HEK293T (cell line): ENCODE measurements around the gene BRPF3.

Source experiments
- CTCF ChIA-PET: fragments of 350-600 bp; formaldehyde crosslinking; extraction: SDS; loops from one replicate; lab custom pipeline; 2021; ENCODE audit warnings: antibody characterized with exemption, inconsistent platforms; lab: Yijun Ruan, JAX
- POLR2A ChIA-PET: fragments of 350-600 bp; formaldehyde crosslinking; extraction: SDS; loops from one replicate; lab custom pipeline; 2020; ENCODE audit warnings: antibody characterized with exemption, inconsistent platforms; lab: Yijun Ruan, JAX
- DNase-seq: peaks from one replicate; pipeline ENCODE4 v3.0.0; 2012; ENCODE audit warnings: mixed read lengths; ENCODE audit errors: extremely low spot score
- ARNT ChIP-seq: fragments of 450-650 bp; IDR thresholded peaks from 2 replicates; pipeline ENCODE4 v1.6.1; 2017; ENCODE audit warnings: mild to moderate bottlenecking
- BHLHE40 ChIP-seq: fragments of 450-650 bp; IDR thresholded peaks from 2 replicates; pipeline ENCODE4 v1.6.1; 2016; ENCODE audit warnings: mild to moderate bottlenecking, moderate library complexity, borderline replicate concordance
- CTBP1 ChIP-seq: fragments of 450-650 bp; IDR thresholded peaks from 2 replicates; pipeline ENCODE4 v1.6.1; 2016; ENCODE audit warnings: borderline replicate concordance
- ELF4 ChIP-seq: fragments of 450-650 bp; IDR thresholded peaks from 2 replicates; pipeline ENCODE4 v1.6.1; 2017; ENCODE audit warnings: antibody characterized with exemption
- FOXA1 ChIP-seq: fragments of 450-650 bp; IDR thresholded peaks from 2 replicates; pipeline ENCODE4 v1.6.1; 2016; ENCODE audit warnings: mild to moderate bottlenecking
- FOXK2 ChIP-seq: fragments of 450-650 bp; IDR thresholded peaks from 2 replicates; pipeline ENCODE4 v1.6.1; 2016; ENCODE audit warnings: mild to moderate bottlenecking
- FOXM1 ChIP-seq: fragments of 450-650 bp; IDR thresholded peaks from 2 replicates; pipeline ENCODE4 v1.6.1; 2017; ENCODE audit warnings: mild to moderate bottlenecking, borderline replicate concordance
- HDGF ChIP-seq: fragments of 450-650 bp; IDR thresholded peaks from 2 replicates; pipeline ENCODE4 v1.6.1; 2017; ENCODE audit warnings: antibody characterized with exemption, borderline replicate concordance
- L3MBTL2 ChIP-seq: fragments of 450-650 bp; conservative IDR thresholded peaks from 2 replicates; pipeline ENCODE4 v1.6.1; 2016; ENCODE audit warnings: mild to moderate bottlenecking
- LEF1 ChIP-seq: fragments of 450-650 bp; IDR thresholded peaks from 2 replicates; pipeline ENCODE4 v1.6.1; 2017; ENCODE audit warnings: mild to moderate bottlenecking, borderline replicate concordance
- NFRKB ChIP-seq: fragments of 450-650 bp; IDR thresholded peaks from 2 replicates; pipeline ENCODE4 v1.6.1; 2016; ENCODE audit warnings: mild to moderate bottlenecking, moderate library complexity
- PKNOX1 ChIP-seq: fragments of 450-650 bp; IDR thresholded peaks from 2 replicates; pipeline ENCODE4 v1.6.1; 2016
- SP1 ChIP-seq: fragments of 450-650 bp; IDR thresholded peaks from 2 replicates; pipeline ENCODE4 v1.6.1; 2017
- SUZ12 ChIP-seq: fragments of 450-650 bp; IDR thresholded peaks from 2 replicates; pipeline ENCODE4 v1.6.1; 2016; ENCODE audit warnings: mild to moderate bottlenecking
- TARDBP ChIP-seq: fragments of 450-650 bp; IDR thresholded peaks from 2 replicates; pipeline ENCODE4 v1.6.1; 2016
- ZNF384 ChIP-seq: fragments of 450-650 bp; IDR thresholded peaks from 2 replicates; pipeline ENCODE4 v1.6.1; 2016

BRPF3 gene

GRCh38 chr6:36178544-36178943 is 18.0 kb upstream of the BRPF3 start:
- no peak for DNase-seq
- ChIA-PET POLR2A (no interaction called here), CTCF (no interaction called here)
- TF ChIP-seq LEF1 (no peak), TARDBP (no peak), BHLHE40 (no peak), ELF4 (no peak), L3MBTL2 (no peak), FOXM1 (no peak), ARNT (no peak), ZNF384 (no peak), NFRKB (no peak), CTBP1 (no peak), FOXA1 (no peak), SP1 (no peak)

GRCh38 chr6:36180126-36180525 is 16.4 kb upstream of the BRPF3 start:
- no peak for TF ChIP-seq SUZ12
- no peak for TF ChIP-seq CTBP1
- TF ChIP-seq ZNF384 = no peak
- no peak for TF ChIP-seq FOXK2
- no peak for TF ChIP-seq NFRKB
- no peak for TF ChIP-seq FOXM1
- TF ChIP-seq SP1 = no peak
- no peak for TF ChIP-seq BHLHE40
- no peak for TF ChIP-seq TARDBP
- TF ChIP-seq FOXA1 = no peak
- CTCF ChIA-PET = no interaction called here
- POLR2A ChIA-PET = no interaction called here
- DNase-seq = no peak

- POLR2A ChIA-PET = no interaction called here
- no peak for TF ChIP-seq CTBP1
- TF ChIP-seq TARDBP = no peak
- no peak for TF ChIP-seq PKNOX1
- TF ChIP-seq FOXM1 = no peak
- no peak for TF ChIP-seq L3MBTL2
- no peak for TF ChIP-seq ELF4
- TF ChIP-seq HDGF = no peak
- TF ChIP-seq NFRKB = no peak
- no peak for TF ChIP-seq FOXK2
- TF ChIP-seq SUZ12 = no peak
- TF ChIP-seq SP1 = no peak
- TF ChIP-seq BHLHE40 = no peak
- TF ChIP-seq ARNT = no peak
- no peak for TF ChIP-seq ZNF384
- no peak for TF ChIP-seq FOXA1
- TF ChIP-seq LEF1 = no peak
- CTCF ChIA-PET = no interaction called here
- no peak for DNase-seq
Observed at GRCh38 chr6:36184311-36184710, 12.2 kb upstream of the BRPF3 start.

GRCh38 chr6:36186199-36186598 is 10.3 kb upstream of the BRPF3 start:
- POLR2A ChIA-PET = no interaction called here

GRCh38 chr6:36187446-36187845 is 9.1 kb upstream of the BRPF3 start:
- TF ChIP-seq CTBP1 = no peak
- TF ChIP-seq HDGF = no peak
- TF ChIP-seq PKNOX1 = no peak
- no peak for TF ChIP-seq SP1
- DNase-seq = no peak
- CTCF ChIA-PET = no interaction called here
- POLR2A ChIA-PET = no interaction called here

More at GRCh38 chr6:36186199-36186598, 10.3 kb upstream of the BRPF3 start:
- CTCF ChIA-PET = no interaction called here
- DNase-seq = no peak
- no peak for TF ChIP-seq HDGF
- no peak for TF ChIP-seq CTBP1
- TF ChIP-seq FOXM1 = no peak
- TF ChIP-seq ELF4 = no peak
- no peak for TF ChIP-seq ZNF384
- no peak for TF ChIP-seq FOXK2
- no peak for TF ChIP-seq LEF1
- no peak for TF ChIP-seq FOXA1
- TF ChIP-seq SUZ12 = no peak
- no peak for TF ChIP-seq ARNT
- TF ChIP-seq PKNOX1 = no peak
- no peak for TF ChIP-seq BHLHE40
- TF ChIP-seq L3MBTL2 = no peak
- TF ChIP-seq NFRKB = no peak
- TF ChIP-seq TARDBP = no peak
- TF ChIP-seq SP1 = no peak

- no peak for DNase-seq
- CTCF ChIA-PET = interaction anchor here (0.6 to 0.7 kb wide), 2 partner anchors 118 to 728 kb away, joined by 4 to 5 read pairs; no protein-coding TSS in a partner anchor
- peak; percentile 81 for TF ChIP-seq PKNOX1
- TF ChIP-seq SP1 = no peak
- TF ChIP-seq SUZ12 = no peak
- no peak for TF ChIP-seq FOXK2
- POLR2A ChIA-PET = interaction anchor here (0.9 kb wide), 1 partner anchor 168 kb away, joined by 3 read pairs; the partner anchor contains the start of gene MAPK14
Observed at GRCh38 chr6:36195471-36196112, 952 bp upstream of the BRPF3 start.
